Raji (cell line): Measurements from ENCODE around the gene SLC24A3.

Source experiments
- POLR2A ChIP-seq: IDR thresholded peaks from 2 replicates; pipeline ENCODE4 v1.6.1; 2011; ENCODE audit warnings: low read depth, low read length, control low read depth; ENCODE audit not compliant: insufficient read depth

The SLC24A3 gene

DNA sequence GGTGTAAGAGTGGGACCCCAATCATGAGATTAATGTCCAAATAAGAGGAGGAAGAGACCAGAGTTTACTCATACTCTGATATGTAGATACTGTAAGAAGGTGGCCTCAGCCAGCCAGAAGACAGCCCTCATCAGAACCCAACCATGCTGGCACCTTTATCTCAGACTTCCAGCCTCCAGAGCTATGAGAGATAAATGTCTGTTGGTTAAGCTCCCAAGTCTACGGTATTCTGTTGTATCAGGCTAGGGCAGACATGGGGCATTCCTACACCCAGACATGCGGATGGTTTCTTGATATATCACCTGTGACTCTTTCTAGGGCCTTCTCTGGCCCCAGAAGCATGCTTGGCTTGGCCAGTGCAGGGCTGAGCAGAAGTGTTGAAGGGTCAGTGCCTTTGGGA, 298.2 kb downstream of the SLC24A3 start:
- TF ChIP-seq POLR2A, result no peak

DNA sequence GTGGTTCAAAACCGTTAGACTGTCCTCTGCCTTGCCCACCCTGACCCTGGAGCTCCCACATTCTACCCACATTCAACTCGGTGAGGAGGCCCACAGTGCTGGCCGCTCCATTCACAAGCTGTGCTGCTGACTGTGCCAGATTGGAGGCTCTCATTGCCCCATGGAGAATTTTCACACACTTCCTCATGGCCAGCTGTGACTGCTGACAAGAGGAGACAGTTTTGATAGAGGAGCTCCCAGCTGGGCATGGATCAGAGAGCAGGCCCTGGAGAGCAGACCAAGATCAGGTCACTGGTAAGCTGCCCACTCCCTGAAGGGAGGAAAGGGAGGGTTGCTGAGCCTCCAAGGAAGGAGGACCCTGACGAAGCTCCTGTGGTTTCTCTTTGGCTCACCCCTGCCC, 299.5 kb downstream of the SLC24A3 start:
- no peak for TF ChIP-seq POLR2A

DNA sequence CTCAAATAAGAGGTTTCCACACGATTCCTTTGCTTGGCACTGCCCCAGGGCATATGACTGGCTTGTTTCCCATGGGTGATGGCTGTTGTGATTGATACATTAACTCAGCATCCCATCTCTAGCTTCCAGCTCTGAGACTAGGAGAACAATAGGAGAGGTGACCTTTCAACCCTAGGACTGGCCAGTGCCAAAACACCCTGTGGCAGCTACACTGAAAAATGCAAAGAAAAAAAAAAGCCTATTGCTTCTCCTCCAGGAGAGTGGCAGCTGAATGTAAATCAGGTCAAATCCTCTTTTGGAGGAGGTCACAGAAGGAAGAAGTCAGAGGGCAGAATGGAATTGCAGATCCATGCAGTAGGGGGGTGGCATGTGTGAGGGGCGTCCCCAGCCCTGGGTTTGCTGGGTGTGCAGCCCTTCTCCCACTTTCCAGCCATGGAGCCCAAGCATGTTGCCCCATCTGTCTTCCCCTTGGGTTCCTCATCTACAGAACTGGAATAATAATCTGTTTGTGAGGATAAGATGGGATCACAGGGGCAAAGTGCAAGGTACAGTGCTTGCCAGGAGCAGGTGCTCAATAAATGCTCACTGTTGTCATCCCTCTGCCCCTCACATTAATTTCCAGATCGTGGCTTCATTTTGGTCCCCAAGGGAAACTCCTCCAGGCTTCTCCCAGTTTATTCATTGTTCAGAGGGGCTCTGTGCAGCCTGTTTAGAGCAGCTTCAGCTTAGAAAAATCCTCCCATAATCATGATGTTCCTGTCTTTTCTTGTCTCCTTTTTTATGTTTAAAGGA, 300.6 kb downstream of the SLC24A3 start:
- TF ChIP-seq POLR2A, result no peak

GRCh38 chr20:19515074-19515473, 302.6 kb downstream of the SLC24A3 start:
- TF ChIP-seq POLR2A, result no peak

DNA sequence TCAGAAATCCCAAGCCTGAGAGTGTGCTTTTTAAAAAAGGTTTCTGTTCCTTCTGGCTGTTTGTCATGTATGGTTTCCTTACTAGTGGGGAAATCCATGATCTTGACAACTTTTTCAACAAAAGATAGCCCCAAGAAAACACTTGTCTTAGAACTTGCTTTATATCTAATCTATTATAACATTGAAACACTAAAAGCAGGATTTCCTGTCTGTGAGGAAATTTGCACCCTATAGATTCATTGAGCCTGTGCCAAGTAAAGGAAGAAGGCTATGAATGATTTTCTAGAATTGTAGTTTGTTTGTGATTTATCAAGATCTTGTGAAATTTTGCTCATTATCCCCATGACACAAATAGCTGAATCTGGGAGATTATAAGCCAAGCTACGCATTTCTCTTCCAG, 307.0 kb downstream of the SLC24A3 start:
- TF ChIP-seq POLR2A, result no peak

DNA sequence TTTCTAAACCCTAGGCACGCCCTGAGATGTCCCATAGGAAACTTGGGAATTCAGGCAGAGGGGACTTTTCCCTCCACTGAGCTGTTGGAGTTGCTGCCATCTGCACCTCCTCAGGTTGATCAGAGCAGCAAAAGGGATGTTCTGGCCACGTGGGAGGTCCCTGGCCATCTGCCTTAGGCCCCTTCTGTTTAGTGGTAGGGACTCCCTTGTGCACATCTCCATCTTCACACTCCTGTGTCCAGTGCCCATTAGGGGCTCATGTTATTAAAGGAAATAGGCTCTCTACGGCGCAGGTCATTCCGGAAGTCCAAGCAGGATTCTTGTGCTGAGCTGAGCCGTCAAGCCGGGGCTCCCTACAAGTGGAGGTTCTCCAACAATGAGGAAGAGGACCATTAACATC, 307.8 kb downstream of the SLC24A3 start:
- TF ChIP-seq POLR2A, result no peak

GRCh38 chr20:19522071-19522801, 309.8 kb downstream of the SLC24A3 start:
- TF ChIP-seq POLR2A, result no peak

GRCh38 chr20:19522836-19523590, 310.6 kb downstream of the SLC24A3 start:
- no peak for TF ChIP-seq POLR2A

DNA sequence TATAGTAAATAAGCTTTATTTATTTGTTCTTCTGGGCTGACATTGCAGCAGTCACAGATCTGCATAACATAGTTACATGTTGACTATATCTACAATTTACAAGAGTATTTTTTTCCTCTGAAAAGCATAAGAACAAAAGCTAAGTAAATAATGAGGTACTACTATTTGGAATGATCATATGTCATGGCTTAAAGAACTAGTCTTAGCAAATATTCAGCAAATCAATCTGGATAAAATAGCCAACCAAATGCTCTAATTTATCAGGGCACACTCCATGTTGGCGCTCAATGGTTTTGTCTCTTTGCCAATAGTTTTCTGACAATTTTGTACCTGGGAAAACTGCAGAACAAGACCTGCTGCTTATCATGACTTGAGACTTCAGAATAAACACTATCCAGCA, 312.2 kb downstream of the SLC24A3 start:
- no peak for TF ChIP-seq POLR2A

GRCh38 chr20:19527509-19527908, 315.1 kb downstream of the SLC24A3 start:
- no peak for TF ChIP-seq POLR2A

GRCh38 chr20:19528286-19529030, 316.0 kb downstream of the SLC24A3 start:
- no peak for TF ChIP-seq POLR2A

GRCh38 chr20:19530006-19530405, 317.6 kb downstream of the SLC24A3 start:
- no peak for TF ChIP-seq POLR2A

DNA sequence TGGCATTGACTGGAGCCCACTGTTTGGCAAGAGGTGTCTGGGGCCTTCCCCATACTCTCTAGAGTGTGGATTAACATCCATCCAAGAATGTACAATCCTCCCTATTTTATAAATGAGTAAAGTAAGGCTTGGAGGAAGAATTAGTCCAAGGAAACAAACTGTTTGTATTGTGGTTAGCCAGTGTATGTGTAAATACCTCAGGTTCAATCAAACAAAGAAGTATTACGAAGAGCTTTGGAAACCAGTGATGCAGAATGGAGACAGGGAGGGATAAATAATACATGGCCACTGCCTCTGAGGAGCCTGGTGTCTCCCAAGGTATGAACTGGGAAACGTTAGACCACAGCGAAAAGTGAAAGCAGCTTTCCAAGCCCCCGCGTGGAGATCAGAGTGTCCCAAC, 319.0 kb downstream of the SLC24A3 start:
- no peak for TF ChIP-seq POLR2A

GRCh38 chr20:19538556-19538955, 326.1 kb downstream of the SLC24A3 start:
- TF ChIP-seq POLR2A, result no peak

GRCh38 chr20:19539191-19539590, 326.7 kb downstream of the SLC24A3 start:
- no peak for TF ChIP-seq POLR2A
